NCI-H460 (cell line): ENCODE measurements around the gene CUEDC2. TPM values are rescaled to one million over a fixed set of nuclear protein-coding genes. Genes with fewer than 3 reads are reported as not detected.

Source experiments
- DNase-seq: peaks from one replicate; pipeline ENCODE4 v3.0.0-alpha.2; 2016; ENCODE audit warnings: low read depth; ENCODE audit errors: extremely low read depth
- total RNA-seq: library from RNA; depleted of rRNA; stranded (reverse); fragments of >200 nt; shearing (Covaris generic); gene quantifications from 2 replicates; pipeline ENCODE4 v1.2.3, GENCODE V29; 2014

The CUEDC2 gene
- total RNA-seq, 1 experiment from 2014 or later, result 55.3 TPM

- no peak for DNase-seq
Observed at GRCh38 chr10:102426803-102427287, 5.5 kb downstream of the CUEDC2 start.

DNA sequence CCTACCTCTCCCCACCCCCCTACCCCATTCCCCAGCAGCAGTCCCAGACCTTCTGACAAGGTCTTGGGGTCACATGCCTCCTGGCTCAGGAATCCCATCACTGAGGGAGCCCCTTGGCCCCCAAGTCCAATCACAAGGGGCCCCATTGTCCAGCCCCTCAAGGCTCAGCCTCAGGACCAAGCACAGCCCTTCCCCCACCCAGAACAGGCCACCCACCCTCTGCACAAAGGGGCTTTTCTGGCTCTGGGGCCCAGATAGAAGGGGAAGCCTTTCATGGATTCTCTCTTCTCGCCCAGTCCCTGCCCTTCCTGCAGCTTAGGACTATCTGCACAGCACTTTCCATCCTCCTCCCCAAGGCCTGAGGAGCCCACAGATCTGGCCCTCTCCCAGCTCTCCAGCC lies 6.9 kb downstream of the CUEDC2 start:
- DNase-seq, result no peak

DNA sequence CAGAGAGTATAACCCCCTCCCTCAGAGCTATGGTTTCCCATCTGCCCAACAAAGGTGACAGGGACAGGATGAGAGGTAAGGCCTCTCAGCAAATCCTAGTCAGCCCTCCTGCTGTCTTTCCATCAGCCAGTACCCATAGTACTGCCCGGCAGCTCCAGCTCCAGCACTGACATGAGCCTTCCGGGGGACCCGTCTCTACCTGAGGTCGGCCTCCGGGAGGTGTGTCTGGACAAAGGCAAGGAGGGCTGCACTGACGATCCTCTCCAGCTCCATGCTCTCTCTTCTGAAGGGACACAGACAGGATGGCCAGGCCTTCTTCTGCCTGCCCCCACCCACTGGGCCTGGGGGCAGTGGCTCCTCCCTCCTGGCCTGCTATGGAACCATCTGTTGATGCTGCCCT lies 7.5 kb downstream of the CUEDC2 start:
- DNase-seq, result no peak

GRCh38 chr10:102424145-102424544 lies 8.2 kb downstream of the CUEDC2 start:
- no peak for DNase-seq

DNA sequence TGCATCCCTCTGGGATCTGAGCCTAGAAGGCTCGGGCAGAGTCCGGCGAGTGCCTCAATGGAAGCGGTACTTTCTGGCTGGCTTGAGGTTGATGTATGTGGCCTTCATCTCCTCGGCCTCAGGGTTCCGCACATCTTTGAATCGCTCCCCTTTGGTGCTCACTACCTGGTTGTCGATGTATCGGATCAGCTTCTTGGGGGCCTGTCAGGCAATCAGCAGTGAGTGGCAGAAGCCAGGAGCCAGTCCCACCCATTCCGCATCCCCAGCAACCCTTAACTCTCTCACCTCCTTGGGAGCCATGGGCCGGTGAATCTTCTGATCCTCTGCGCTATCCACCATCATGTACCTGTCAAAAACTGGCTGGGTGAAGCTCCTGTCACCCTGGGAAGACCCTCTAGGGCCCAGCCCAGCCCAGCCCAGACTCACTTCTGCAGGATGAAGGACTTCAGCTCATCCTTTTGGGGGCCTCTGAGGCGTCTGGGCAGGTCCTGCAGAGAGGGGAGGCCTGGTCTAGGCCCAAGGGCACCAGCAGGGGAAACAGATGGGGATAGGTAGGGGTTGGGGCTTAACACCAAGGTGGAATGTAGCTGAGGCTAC lies 8.9 kb downstream of the CUEDC2 start:
- DNase-seq, result no peak

DNA sequence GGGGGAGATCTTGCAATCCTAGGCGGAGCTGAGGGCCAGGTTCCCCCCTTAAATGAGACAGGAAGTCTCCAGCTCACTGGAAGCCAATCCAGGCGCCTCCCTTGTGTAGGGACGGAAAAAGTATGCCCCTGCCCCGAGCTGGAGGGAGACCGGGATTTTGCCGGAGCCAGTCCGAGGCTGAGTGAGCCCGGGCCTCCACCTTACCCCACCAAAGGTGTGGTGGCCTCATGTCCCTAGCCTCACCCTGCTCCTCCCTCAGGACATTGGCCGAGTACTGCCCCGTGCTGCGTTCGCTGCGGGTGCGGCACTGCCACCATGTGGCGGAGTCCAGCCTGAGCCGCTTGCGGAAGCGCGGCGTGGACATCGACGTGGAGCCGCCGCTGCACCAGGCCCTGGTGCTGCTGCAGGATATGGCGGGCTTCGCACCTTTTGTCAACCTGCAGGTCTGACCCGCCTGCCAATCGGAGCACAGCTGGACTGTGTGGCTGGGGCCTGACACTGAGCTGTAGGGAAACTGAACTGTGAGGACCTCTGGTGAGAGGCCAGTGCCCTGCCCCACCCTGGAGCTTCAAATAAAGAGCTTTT lies 9.7 kb downstream of the CUEDC2 start:
- DNase-seq, result peak; percentile 70

DNA sequence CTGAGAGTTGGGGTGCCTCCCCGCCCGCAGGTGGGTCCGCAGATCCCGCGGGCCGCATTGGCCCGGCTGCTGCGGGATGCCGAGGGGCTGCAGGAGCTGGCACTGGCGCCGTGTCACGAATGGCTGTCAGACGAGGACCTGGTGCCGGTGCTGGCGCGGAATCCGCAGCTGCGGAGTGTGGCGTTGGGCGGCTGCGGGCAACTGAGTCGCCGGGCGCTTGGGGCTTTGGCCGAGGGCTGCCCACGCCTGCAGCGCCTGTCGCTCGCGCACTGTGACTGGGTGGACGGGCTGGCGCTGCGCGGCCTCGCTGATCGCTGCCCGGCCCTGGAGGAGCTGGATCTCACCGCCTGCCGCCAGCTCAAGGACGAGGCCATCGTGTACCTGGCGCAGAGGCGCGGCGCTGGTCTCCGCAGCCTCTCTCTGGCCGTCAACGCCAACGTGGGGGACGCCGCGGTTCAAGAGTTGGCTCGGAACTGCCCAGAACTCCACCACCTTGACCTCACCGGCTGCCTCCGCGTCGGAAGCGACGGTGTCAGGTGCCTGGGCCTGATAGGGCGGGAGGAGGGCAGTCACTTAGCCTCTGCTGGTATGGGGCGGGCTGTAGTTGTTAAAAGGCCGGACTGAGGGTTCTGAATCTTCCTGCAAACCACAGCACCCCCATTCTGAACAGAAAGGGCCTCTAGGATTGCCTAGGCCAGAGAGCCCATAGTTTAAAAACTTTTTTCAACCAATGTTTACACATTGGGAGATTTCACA lies 10.4 kb downstream of the CUEDC2 start:
- no peak for DNase-seq

GRCh38 chr10:102421507-102421756 lies 10.9 kb downstream of the CUEDC2 start:
- DNase-seq, result no peak

DNA sequence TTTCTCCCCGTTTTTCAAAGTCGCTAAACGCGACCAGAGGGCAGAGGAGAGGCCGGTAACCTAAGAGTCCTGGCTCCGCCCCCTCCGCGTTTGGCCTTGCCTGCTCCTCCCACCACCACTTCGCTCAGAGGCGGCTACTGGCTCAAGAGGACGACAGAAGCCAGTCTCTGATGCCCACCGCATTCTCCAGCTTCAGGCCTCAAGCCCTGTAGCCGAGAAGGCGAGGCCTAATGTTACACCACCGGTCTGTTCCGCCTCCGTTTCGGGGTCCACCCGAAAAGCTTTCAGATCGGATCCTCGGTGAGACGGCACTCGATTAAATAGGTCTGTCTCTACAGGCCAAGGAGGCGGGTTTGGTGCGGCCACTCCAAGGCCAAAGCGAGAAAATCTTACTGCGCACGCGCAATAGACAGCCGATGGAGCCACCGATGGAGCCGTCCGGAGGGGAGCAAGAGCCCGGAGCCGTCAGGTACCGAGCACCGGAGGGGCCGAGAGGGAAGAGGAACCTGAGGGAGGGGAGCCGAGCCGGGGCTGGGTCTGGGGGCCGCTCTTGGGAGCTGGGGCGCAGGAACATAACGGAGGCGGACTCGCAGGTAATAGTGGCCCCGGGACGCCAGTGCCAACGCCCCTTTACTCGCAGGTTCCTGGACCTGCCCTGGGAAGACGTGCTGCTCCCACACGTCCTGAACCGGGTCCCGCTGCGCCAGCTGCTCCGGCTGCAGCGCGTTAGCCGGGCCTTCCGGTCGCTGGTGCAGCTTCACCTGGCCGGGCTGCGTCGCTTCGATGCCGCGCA lies 11.5 kb downstream of the CUEDC2 start, which contains the start of gene FBXL15:
TSS of gene FBXL15 (plus strand) at position 123 of the 793 bp plus-strand sequence. CDS start at position 417, 294 bp downstream.
- peak; percentile 98 for DNase-seq

- no peak for DNase-seq
Observed at GRCh38 chr10:102420181-102420713, 12.1 kb downstream of the CUEDC2 start.

DNA sequence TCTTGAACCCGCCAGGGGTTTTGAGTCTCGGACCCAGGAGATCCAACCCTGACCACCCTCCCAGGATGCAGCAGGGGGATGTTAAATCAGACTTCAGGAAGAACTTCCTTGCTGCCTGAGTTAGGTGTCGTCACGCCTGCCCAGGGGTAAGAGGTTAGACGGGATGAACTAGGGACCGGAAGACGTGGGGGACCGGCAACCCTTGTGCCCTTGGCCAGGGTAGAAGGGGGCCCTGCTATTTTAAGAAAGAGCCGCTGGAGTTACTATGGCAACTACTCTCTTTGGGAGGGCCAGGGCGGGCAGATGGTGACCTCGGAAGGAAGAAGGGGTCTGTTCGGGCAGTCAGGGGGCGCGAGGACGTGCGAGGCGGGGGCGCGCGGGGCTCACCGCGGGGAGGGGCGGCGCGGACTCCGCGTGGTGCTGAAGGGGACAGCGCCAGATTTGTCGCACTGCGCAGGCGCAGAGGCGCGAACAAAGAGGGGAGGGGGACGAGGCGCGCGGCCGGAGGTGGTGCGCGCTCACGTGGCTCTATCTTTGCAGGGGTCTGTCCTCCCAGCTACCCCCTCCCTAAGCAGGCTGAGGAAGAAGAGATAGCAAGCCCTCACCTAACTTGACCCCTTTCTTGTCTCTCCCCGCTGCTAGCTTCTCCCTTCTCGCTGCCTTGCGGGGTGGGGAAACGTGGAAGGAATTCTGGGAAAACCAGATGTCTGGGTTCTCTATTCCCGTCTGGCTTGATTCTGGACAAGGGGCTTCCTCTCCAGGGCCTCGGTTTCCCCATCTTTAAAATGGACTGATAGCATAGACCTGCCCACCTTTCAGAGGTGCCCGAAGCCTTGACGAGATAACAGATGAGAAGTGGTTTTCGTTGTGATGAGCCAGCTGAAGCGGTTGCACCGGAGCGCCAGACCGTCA lies 12.8 kb downstream of the CUEDC2 start:
- DNase-seq, result peak; percentile 48

DNA sequence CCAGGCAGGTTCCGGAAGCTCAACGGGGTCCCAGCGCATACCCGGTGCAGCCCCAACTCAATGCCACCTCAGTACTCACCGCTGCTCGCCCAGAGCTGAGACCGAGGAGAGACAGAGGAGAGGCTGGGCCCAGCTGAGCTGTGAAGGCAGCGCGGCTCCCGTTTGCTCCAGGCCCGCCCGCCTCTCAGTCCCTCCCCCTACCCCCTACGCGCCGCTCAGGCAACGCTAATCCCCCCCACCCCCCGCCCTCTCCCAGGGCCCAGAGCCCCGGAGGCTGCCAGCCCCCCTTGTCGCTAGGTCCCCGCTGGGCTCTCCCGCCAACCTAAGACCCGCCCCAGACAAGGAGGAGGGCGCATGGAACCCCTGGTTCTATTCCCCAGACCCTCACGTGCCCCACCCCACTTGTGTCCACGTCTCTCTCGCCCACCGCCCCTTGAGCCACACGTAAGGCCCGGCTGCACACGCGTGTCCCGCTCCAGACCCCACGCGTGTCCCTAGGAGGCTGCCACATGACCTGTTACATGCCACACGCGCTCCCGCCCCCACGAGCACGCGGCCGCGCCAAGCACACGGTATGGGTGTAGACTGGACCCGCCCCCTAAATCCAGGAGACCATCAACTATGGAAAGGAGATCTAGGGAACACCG lies 13.6 kb downstream of the CUEDC2 start, which contains the start of gene PSD:
TSS of gene PSD (minus strand) at position 164 of the 647 bp plus-strand sequence. CDS start 1,747 bp downstream, outside the sequence.
- DNase-seq, result no peak

- no peak for DNase-seq
Observed at GRCh38 chr10:102416695-102417094, 15.7 kb downstream of the CUEDC2 start.

GRCh38 chr10:102416283-102416682 lies 16.1 kb downstream of the CUEDC2 start:
- no peak for DNase-seq

GRCh38 chr10:102414749-102415148 lies 17.6 kb downstream of the CUEDC2 start:
- no peak for DNase-seq

DNA sequence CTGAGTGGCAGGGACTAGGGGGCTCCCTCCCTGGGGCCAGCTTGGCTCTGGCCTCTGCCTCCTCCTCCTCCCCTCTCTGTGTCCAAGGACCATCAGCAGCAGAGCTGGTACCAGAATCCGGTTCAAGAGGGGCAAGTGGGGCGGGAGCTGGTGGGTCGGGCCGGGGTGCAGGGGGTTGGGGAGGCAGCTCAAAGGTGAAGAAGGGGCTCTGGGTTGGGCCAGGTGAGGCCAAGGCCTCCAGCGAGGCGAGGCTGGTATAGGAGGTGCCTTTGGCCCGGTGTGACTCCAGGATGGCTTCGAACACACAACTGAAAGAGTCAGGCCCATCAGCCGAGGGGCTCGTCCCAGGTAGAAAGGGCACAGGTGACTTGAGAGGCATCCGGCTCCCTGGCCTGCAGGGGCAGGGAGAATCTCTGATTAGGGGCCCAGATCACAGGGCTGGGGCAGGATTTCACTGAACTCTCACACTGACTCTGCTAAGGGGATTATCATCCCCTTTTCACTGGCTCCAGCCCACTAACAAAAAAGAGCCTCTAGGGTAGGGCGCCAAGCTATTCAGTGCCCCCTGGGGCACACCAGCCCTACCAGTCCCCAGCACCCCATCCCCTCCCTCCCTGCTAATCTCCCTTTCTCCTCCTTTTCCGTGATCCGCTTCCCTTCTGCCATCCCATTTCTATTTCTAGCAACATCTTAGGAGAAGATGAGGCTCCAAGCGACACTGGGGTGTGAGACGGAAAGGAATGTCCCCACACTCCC lies 18.4 kb downstream of the CUEDC2 start:
- no peak for DNase-seq

DNA sequence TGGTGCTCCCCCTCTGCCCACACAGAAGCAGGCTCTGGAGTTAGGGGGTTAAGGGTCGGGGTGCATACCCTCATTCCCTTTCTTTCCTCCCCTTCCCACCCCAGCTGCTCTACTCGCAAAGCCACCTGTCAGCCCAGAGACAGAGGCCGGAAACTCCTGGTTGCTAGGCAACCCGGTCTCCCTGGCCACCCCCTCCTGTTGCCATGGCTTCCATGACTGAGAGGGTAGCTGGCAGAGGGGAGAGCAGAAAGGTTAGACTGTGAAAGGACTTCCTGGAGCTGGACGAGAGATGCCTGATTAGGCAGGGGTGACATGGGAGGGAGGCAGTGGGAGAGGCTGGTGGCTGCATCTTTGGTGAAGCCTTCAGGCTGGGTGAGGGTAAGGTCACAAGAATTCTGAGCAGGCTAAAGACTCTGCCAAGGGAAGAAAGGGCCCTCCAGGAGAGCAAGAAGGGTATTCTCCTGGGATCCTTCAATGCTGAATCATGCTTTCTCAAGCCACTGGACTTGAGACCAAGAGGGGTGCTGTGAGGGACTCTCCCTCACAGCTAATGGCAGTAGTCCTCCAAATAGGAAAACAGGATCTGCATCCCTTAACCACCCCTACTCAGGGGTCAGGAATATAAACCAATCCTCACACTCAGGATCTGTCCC lies 19.2 kb downstream of the CUEDC2 start:
- no peak for DNase-seq

GRCh38 chr10:102412293-102412692 lies 20.1 kb downstream of the CUEDC2 start:
- DNase-seq, result no peak
